ENCODE measurements around the gene FGF22. TPM values are rescaled to one million over a fixed set of nuclear protein-coding genes. Genes with fewer than 3 reads are reported as not detected.

Gene FGF22
- total and polyA plus RNA-seq, 2 of the 13 experiments (the other 11 are each of a cell fraction or from before 2014, with no cell fraction given) = 0.24 TPM; not detected in 1

- ATAC-seq (peak; percentile 89), DNase-seq (ENCODE audit: low spot score) (peak; percentile 75), FAIRE-seq (peak; percentile 44)
- Histone ChIP-seq H3K27me3 (ENCODE audit: control insufficient read depth in 1 of 2, insufficient read depth in 2 of 2, low read length in 2 of 2) (0 out of 5 replicates have a peak, but pooled peaks cover 0 to under 1% of the 10 kb centered on the region in 2 experiments), H4K20me1 (ENCODE audit: insufficient read depth, low read length) (no peaks in the 10 kb centered on the region), H3K4me2 (ENCODE audit: low read depth, low read length) (peak overlapping the region; percentile 62), H3K4me1 (ENCODE audit: insufficient read depth, low read length) (peaks cover 77% of the 10 kb centered on the region), H3K4me3 (replicated peaks in 1 of 3; ENCODE audit: insufficient read depth in 1 of 3, low read depth in 2 of 3, low read length in 3 of 3) (peak overlapping the region in 1 of 3 experiments; percentile 46; a peak in 1 of 6 replicates), H3K9ac (ENCODE audit: insufficient read depth, low read depth, low read length) (no peak overlapping the region), H3K27ac (ENCODE audit: extremely low read length, insufficient read depth, low read length) (no peak overlapping the region), H3K79me2 (ENCODE audit: insufficient read depth, low read length) (no peaks in the 10 kb centered on the region), H3K36me3 (replicated peaks in 1 of 2; ENCODE audit: control insufficient read depth in 1 of 2, insufficient read depth in 2 of 2, low read length in 2 of 2) (no peaks in the 10 kb centered on the region), H3K9me3 (ENCODE audit: low read length) (no peaks in the 10 kb centered on the region; the same call in 1 of the 2 replicates), H2AFZ (ENCODE audit: low read length) (no peak overlapping the region)
- ChIA-PET CTCF (ENCODE audit: low intra/inter-chr PET ratio, low total read pairs) (no interaction called here), POLR2A (interaction anchor here (0.9 to 2.8 kb wide), 8 partner anchors 9 to 68 kb away, joined by 3 to 13 read pairs (median 4); no protein-coding TSS in a partner anchor)
- in situ Hi-C loops (cut with HindIII; ENCODE audit: extremely low pct_ligation_motif_present, low pct_unique_long_range_greater_than_20kb) (no loop called here), intact Hi-C loops (cut with micrococcal nuclease; ENCODE audit: unreplicated experiment) (no loop called here)
- no TSS peak for BruUV-seq (replicated peaks)
- 12% methylated on average over 5 of the region's 9 CpGs for whole genome bisulfite sequencing (ENCODE audit: low lambda C conversion rate)
- TF ChIP-seq, protein P1, sequence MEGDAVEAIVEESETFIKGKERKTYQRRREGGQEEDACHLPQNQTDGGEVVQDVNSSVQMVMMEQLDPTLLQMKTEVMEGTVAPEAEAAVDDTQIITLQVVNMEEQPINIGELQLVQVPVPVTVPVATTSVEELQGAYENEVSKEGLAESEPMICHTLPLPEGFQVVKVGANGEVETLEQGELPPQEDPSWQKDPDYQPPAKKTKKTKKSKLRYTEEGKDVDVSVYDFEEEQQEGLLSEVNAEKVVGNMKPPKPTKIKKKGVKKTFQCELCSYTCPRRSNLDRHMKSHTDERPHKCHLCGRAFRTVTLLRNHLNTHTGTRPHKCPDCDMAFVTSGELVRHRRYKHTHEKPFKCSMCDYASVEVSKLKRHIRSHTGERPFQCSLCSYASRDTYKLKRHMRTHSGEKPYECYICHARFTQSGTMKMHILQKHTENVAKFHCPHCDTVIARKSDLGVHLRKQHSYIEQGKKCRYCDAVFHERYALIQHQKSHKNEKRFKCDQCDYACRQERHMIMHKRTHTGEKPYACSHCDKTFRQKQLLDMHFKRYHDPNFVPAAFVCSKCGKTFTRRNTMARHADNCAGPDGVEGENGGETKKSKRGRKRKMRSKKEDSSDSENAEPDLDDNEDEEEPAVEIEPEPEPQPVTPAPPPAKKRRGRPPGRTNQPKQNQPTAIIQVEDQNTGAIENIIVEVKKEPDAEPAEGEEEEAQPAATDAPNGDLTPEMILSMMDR (CRISPR knock-in tag; IDR thresholded peaks at IDR 0.05) = no peak; the same call in 1 of the 2 replicates
- TF ChIP-seq KDM2A (CRISPR knock-in tag; IDR thresholded peaks at IDR 0.05; ENCODE audit: borderline replicate concordance, low read depth) = no peak
- peak; percentile 97 for TF ChIP-seq ZMYM3 (CRISPR knock-in tag; IDR thresholded peaks at IDR 0.05)
- no peak for TF ChIP-seq ZNF317 (CRISPR knock-in tag; IDR thresholded peaks at IDR 0.05)
- TF ChIP-seq XRCC5 (optimal IDR thresholded peaks at IDR 0.05; ENCODE audit: low read length) = peak; percentile 79
- no peak for TF ChIP-seq ZMAT3 (CRISPR knock-in tag; conservative IDR thresholded peaks at IDR 0.05)
- TF ChIP-seq TAF15 (IDR thresholded peaks at IDR 0.05; ENCODE audit: low read depth, low read length, poor library complexity, severe bottlenecking) = no peak
- TF ChIP-seq, protein P2, sequence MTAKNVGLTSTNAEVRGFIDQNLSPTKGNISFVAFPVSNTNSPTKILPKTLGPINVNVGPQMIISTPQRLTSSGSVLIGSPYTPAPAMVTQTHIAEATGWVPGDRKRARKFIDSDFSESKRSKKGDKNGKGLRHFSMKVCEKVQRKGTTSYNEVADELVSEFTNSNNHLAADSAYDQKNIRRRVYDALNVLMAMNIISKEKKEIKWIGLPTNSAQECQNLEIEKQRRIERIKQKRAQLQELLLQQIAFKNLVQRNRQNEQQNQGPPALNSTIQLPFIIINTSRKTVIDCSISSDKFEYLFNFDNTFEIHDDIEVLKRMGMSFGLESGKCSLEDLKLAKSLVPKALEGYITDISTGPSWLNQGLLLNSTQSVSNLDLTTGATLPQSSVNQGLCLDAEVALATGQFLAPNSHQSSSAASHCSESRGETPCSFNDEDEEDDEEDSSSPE (CRISPR knock-in tag; IDR thresholded peaks at IDR 0.05) = no peak
- 0 out of 2 replicates have a peak, but pooled peaks have one; percentile 16 for TF ChIP-seq MAFF (IDR thresholded peaks at IDR 0.05; ENCODE audit: low read depth, low read length)
- 0 out of 2 replicates have a peak, but pooled peaks have one; percentile 32 for TF ChIP-seq RAD21 (CRISPR knock-in tag; IDR thresholded peaks at IDR 0.05)
- no peak for TF ChIP-seq XBP1 (CRISPR knock-in tag; IDR thresholded peaks at IDR 0.05)
- TF ChIP-seq IRF2 (CRISPR knock-in tag; IDR thresholded peaks at IDR 0.05) = no peak
- no peak for TF ChIP-seq NR2F6 (IDR thresholded peaks at IDR 0.05)
- no peak for TF ChIP-seq NR2F6 (CRISPR knock-in tag; IDR thresholded peaks at IDR 0.05)
- TF ChIP-seq, protein P3, sequence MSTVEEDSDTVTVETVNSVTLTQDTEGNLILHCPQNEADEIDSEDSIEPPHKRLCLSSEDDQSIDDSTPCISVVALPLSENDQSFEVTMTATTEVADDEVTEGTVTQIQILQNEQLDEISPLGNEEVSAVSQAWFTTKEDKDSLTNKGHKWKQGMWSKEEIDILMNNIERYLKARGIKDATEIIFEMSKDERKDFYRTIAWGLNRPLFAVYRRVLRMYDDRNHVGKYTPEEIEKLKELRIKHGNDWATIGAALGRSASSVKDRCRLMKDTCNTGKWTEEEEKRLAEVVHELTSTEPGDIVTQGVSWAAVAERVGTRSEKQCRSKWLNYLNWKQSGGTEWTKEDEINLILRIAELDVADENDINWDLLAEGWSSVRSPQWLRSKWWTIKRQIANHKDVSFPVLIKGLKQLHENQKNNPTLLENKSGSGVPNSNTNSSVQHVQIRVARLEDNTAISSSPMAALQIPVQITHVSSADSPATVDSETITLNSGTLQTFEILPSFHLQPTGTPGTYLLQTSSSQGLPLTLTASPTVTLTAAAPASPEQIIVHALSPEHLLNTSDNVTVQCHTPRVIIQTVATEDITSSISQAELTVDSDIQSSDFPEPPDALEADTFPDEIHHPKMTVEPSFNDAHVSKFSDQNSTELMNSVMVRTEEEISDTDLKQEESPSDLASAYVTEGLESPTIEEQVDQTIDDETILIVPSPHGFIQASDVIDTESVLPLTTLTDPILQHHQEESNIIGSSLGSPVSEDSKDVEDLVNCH (CRISPR knock-in tag; IDR thresholded peaks at IDR 0.05) = no peak
- TF ChIP-seq ZSCAN31 (CRISPR knock-in tag; IDR thresholded peaks at IDR 0.05; ENCODE audit: low read depth) = no peak
- TF ChIP-seq ETV5 (CRISPR knock-in tag; IDR thresholded peaks at IDR 0.05; ENCODE audit: borderline replicate concordance) = no peak
- no peak for TF ChIP-seq ZNF839 (CRISPR knock-in tag; IDR thresholded peaks at IDR 0.05; ENCODE audit: borderline replicate concordance)
- TF ChIP-seq ZNF501 (CRISPR knock-in tag; IDR thresholded peaks at IDR 0.05) = no peak
- 0 out of 2 replicates have a peak, but pooled peaks have one; percentile 39 for TF ChIP-seq PHF8 (CRISPR knock-in tag; IDR thresholded peaks at IDR 0.05)
- no peak for TF ChIP-seq PBX2 (CRISPR knock-in tag; IDR thresholded peaks at IDR 0.05)
These were observed 31.0 kb downstream of the FGF22 start for GRCh38 chr19:670609-671075.
